Neuronal stem cell (in vitro differentiated cells): ENCODE measurements around the gene ERC1.

Experiments used
- DNase-seq: peaks from one replicate; pipeline ENCODE4 v3.0.0-alpha.2; 2013; ENCODE audit warnings: low spot score
- H2AFZ ChIP-seq: one replicate; pipeline ENCODE4 v1.6.1; 2013; ENCODE audit warnings: mild to moderate bottlenecking, low read length, inconsistent platforms
- H2AK5ac ChIP-seq: 2 replicates; pipeline ENCODE4 v1.6.1; 2013; ENCODE audit warnings: low read depth, mild to moderate bottlenecking, inconsistent platforms, low read length, moderate library complexity, mixed read lengths
- H2BK120ac ChIP-seq: 2 replicates; pipeline ENCODE4 v1.6.1; 2013; ENCODE audit warnings: low read depth, mild to moderate bottlenecking, inconsistent platforms, low read length, moderate library complexity, mixed read lengths
- H2BK12ac ChIP-seq: one replicate; pipeline ENCODE4 v1.6.1; 2013; ENCODE audit warnings: low read length, inconsistent platforms
- H2BK15ac ChIP-seq: 2 replicates; pipeline ENCODE4 v1.6.1; 2013; ENCODE audit warnings: mild to moderate bottlenecking, low read length, inconsistent platforms, mixed read lengths
- H2BK5ac ChIP-seq: one replicate; pipeline ENCODE4 v1.6.1; 2013; ENCODE audit warnings: inconsistent platforms, mild to moderate bottlenecking, low read length, moderate library complexity
- H3K14ac ChIP-seq: one replicate; pipeline ENCODE4 v1.6.1; 2013; ENCODE audit warnings: low read length, inconsistent platforms
- H3K18ac ChIP-seq: 2 replicates; pipeline ENCODE4 v1.6.1; 2013; ENCODE audit warnings: low read length, inconsistent platforms
- H3K23ac ChIP-seq: 2 replicates; pipeline ENCODE4 v1.6.1; 2013; ENCODE audit warnings: low read depth, mild to moderate bottlenecking, mixed read lengths, low read length, inconsistent platforms; ENCODE audit not compliant: poor library complexity
- H3K27ac ChIP-seq: replicated peaks from 3 replicates; pipeline ENCODE4 v1.5.1; 2013; ENCODE audit warnings: low read length, inconsistent platforms
- H3K27me3 ChIP-seq, 3 experiments: 2 replicates each; pipeline ENCODE4 v1.6.1; 2013; ENCODE audit warnings: low read length in 3 of 3, mild to moderate bottlenecking in 2 of 3, inconsistent platforms in 1 of 3, low read depth in 1 of 3, mixed read lengths in 1 of 3, moderate library complexity in 1 of 3; ENCODE audit not compliant: control insufficient read depth in 3 of 3, insufficient read depth in 3 of 3
- H3K36me3 ChIP-seq, 2 donors: replicated peaks in 1 of 2; 2 replicates each; pipeline ENCODE4 v1.6.1; 2013; ENCODE audit warnings: low read length in 2 of 2; ENCODE audit not compliant: control insufficient read depth in 2 of 2, insufficient read depth in 2 of 2
- H3K4ac ChIP-seq: 2 replicates; pipeline ENCODE4 v1.6.1; 2013; ENCODE audit warnings: inconsistent platforms, mild to moderate bottlenecking, low read length, moderate library complexity
- H3K4me1 ChIP-seq, 2 donors: 1 replicate in 1 of 2; 2 replicates in 1 of 2; pipeline ENCODE4 v1.6.1; 2013; ENCODE audit warnings: low read length in 2 of 2, low read depth in 1 of 2; ENCODE audit not compliant: control insufficient read depth in 2 of 2, insufficient read depth in 1 of 2
- H3K4me2 ChIP-seq: one replicate; pipeline ENCODE4 v1.6.1; 2013; ENCODE audit warnings: mild to moderate bottlenecking, low read length, inconsistent platforms; ENCODE audit not compliant: insufficient read depth, poor library complexity, severe bottlenecking
- H3K4me3 ChIP-seq, 2 donors: 2 replicates each; pipeline ENCODE4 v1.5.1; 2013; ENCODE audit warnings: low read length in 2 of 2, mild to moderate bottlenecking in 2 of 2, inconsistent platforms in 1 of 2, moderate library complexity in 1 of 2
- H3K79me1 ChIP-seq: one replicate; pipeline ENCODE4 v1.6.1; 2013; ENCODE audit warnings: low read depth, mild to moderate bottlenecking, inconsistent platforms, low read length, moderate library complexity
- H3K9ac ChIP-seq: one replicate; pipeline ENCODE4 v1.6.1; 2013; ENCODE audit warnings: mild to moderate bottlenecking, low read depth, low read length, inconsistent platforms; ENCODE audit not compliant: poor library complexity
- H3K9me3 ChIP-seq, 2 donors: replicated peaks in 1 of 2; 2 replicates each; pipeline versions ENCODE3 to v1.6.1; 2013; ENCODE audit warnings: low read length in 2 of 2, mild to moderate bottlenecking in 2 of 2, inconsistent platforms in 1 of 2, low read depth in 1 of 2, mixed read lengths in 1 of 2, moderate library complexity in 1 of 2; ENCODE audit not compliant: control insufficient read depth in 2 of 2, insufficient read depth in 1 of 2
- H4K8ac ChIP-seq: one replicate; pipeline ENCODE4 v1.6.1; 2013; ENCODE audit warnings: low read depth, mild to moderate bottlenecking, inconsistent platforms, low read length, moderate library complexity
- H4K91ac ChIP-seq: one replicate; pipeline ENCODE4 v1.6.1; 2013; ENCODE audit warnings: low read length, low read depth, mild to moderate bottlenecking, inconsistent platforms; ENCODE audit not compliant: poor library complexity
- WGBS, 2 donors: extraction: QIAGEN DNeasy Blood & Tissue Kit; methylation state at CpG; one replicate each; pipeline ENCODE4 v1.1.7; 2013; ENCODE audit warnings: missing lambda C conversion rate in 2 of 2, mixed read lengths in 1 of 2; ENCODE audit not compliant: insufficient read length in 2 of 2, insufficient replicate concordance in 1 of 2; ENCODE audit errors: extremely low coverage in 2 of 2; 5-methylcytosine and 5-hydroxymethylcytosine counted together

ERC1 gene

DNA sequence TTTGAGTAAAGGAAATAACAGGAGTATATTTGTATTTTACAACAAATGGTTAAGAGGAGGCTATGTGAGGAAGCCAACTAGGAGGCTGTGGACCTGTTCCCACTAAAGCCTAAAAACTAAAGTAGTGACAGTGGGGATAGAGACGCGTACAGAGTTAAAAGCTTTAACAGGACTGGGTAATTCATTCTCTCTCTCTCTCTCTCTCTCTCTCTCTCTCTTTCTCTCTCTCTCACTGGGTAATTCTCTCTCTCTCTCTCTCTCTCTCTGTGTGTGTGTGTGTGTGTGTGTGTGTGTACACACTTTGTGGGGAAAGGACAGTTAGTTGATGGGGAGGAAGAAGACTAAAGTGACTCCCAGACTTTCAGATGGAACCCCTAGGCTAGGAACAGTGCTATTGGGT is 16.3 kb downstream of the ERC1 start:
- no peak overlapping the region for H3K14ac ChIP-seq
- H3K4me2 ChIP-seq = no peak overlapping the region
- no peaks in the 10 kb centered on the region for H3K79me1 ChIP-seq
- H3K9me3 ChIP-seq = no peaks in the 10 kb centered on the region
- no peak overlapping the region for H3K27ac ChIP-seq
- H3K4me1 ChIP-seq = peaks cover 2 to 9% of the 10 kb centered on the region in 2 donors
- H2BK120ac ChIP-seq = no peak overlapping the region
- no peak overlapping the region for H2AK5ac ChIP-seq
- no peak overlapping the region for H3K18ac ChIP-seq
- H2BK5ac ChIP-seq = no peak overlapping the region
- no peaks in the 10 kb centered on the region for H3K36me3 ChIP-seq
- no peak overlapping the region for H2AFZ ChIP-seq
- H4K8ac ChIP-seq = no peak overlapping the region
- H2BK12ac ChIP-seq = no peak overlapping the region
- WGBS, 2 donors = no CpG with 5 or more reads among the region's 2 CpGs
- H2BK15ac ChIP-seq = no peak overlapping the region
- DNase-seq = no peak
- no peak overlapping the region for H3K4me3 ChIP-seq
- H4K91ac ChIP-seq = no peak overlapping the region
- no peak overlapping the region for H3K23ac ChIP-seq
- no peaks in the 10 kb centered on the region for H3K27me3 ChIP-seq
- H3K9ac ChIP-seq = no peak overlapping the region
- H3K4ac ChIP-seq = no peak overlapping the region

DNA sequence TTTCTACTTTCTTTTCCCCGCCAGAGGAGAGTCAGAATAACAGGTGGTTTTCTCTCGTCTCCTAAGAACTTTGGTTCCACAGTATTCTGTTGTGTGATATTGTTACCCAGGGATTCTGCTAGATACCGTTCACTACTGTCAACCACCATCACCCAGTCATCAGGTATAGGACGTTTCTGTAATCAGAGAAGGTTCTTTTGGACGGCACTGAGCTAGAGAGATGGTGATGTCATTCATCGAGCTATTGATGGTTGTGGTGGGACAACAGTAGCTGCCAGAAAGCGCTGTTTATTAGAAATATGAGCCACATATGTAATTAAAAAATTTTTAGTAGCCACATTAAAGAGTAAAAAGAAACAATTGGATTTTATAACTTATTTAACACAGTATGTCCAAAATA is 17.0 kb downstream of the ERC1 start:
- no peaks in the 10 kb centered on the region for H3K79me1 ChIP-seq
- H4K8ac ChIP-seq = no peak overlapping the region
- H3K18ac ChIP-seq = no peak overlapping the region
- H2BK120ac ChIP-seq = no peak overlapping the region
- H2BK5ac ChIP-seq = no peak overlapping the region
- peaks cover 2 to 9% of the 10 kb centered on the region in 2 donors for H3K4me1 ChIP-seq
- H2BK12ac ChIP-seq = no peak overlapping the region
- H3K14ac ChIP-seq = no peak overlapping the region
- DNase-seq = no peak
- no CpG with 5 or more reads among the region's 7 CpGs for WGBS, 2 donors
- H4K91ac ChIP-seq = no peak overlapping the region
- no peaks in the 10 kb centered on the region for H3K27me3 ChIP-seq
- no peak overlapping the region for H3K9ac ChIP-seq
- no peak overlapping the region for H3K23ac ChIP-seq
- no peak overlapping the region for H3K27ac ChIP-seq
- no peak overlapping the region for H3K4me3 ChIP-seq
- H2BK15ac ChIP-seq = no peak overlapping the region
- no peak overlapping the region for H3K4ac ChIP-seq
- no peaks in the 10 kb centered on the region for H3K9me3 ChIP-seq
- H2AFZ ChIP-seq = no peak overlapping the region
- H3K36me3 ChIP-seq = no peaks in the 10 kb centered on the region
- H3K4me2 ChIP-seq = no peak overlapping the region
- H2AK5ac ChIP-seq = no peak overlapping the region

DNA sequence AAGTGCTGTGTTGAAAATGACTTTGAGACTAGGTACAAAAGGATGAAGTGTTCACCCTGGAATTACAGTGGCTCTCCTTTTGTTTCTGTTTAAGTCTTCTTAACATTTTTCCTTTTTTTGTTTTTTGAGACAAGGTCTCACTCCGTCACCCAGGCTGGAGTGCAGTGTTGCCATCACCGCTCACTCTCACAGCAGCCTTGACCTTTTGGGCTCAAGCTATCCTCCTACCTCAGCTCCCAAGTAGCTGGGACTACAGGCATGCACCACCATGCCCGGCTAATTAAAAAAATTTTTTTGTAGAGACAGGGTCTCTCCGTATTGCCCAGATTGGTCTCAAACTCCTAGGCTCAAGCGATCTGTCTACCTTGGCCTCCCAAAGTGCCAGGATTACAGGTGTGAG is 20.1 kb downstream of the ERC1 start:
- Histone ChIP-seq H2BK12ac (no peak overlapping the region), H3K9me3 (no peaks in the 10 kb centered on the region), H3K4me3 (no peak overlapping the region), H3K27me3 (no peaks in the 10 kb centered on the region), H2AK5ac (no peak overlapping the region), H4K8ac (no peak overlapping the region), H3K23ac (no peak overlapping the region), H2AFZ (no peak overlapping the region), H3K27ac (no peak overlapping the region), H2BK15ac (no peak overlapping the region), H3K79me1 (no peaks in the 10 kb centered on the region), H3K4ac (no peak overlapping the region), H2BK5ac (no peak overlapping the region), H3K4me1 (no peaks in the 10 kb centered on the region), H3K9ac (no peak overlapping the region), H3K14ac (no peak overlapping the region), H3K18ac (no peak overlapping the region), H3K4me2 (no peak overlapping the region), H2BK120ac (no peak overlapping the region), H3K36me3 (no peaks in the 10 kb centered on the region), H4K91ac (no peak overlapping the region)
- WGBS, 2 donors = no CpG with 5 or more reads among the region's 5 CpGs
- no peak for DNase-seq

DNA sequence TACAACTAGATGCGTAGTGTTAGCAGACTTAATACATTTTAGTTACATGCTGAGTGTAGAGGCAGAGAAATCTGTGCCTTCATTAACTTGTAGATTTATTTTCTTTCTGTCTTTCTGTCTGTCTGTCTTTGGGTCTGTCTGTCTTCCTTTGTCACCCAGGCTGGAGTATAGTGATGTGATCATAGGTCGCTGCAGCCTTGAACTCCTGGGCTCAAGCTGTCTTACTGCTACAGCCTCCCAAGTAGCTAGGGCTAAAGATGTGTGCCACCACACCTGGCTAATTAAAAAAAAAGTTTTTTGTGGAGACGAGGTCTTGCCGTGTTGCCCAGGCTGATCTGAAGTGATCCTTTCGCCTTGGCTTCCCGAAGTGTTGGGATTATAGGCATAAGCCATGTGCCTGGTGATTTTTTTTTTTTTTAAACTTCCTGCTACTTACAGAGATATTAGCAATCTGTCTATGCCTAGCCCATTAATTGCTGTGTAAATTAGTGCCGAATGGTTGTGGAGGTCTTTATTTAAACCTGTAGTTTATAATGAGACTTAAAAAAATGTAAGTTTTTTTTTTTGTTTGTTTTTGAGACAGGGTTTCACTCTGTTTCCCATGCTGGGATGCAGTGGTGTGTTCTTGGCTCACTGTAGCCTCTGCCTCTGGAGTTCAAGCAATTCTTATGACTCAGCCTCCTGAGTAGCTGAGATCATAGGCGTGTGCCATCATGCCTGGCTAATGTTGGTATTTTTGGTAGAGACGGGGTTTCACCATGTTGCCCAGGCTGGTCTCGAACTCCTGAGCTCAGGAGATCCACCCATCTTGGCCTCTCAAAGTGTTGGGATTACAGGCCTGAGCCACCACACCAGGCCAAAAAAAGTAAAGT is 22.8 kb downstream of the ERC1 start:
- no peak overlapping the region for H2BK15ac ChIP-seq
- H3K27ac ChIP-seq = no peak overlapping the region
- no peak overlapping the region for H2BK12ac ChIP-seq
- no peaks in the 10 kb centered on the region for H3K4me1 ChIP-seq
- H2AFZ ChIP-seq = no peak overlapping the region
- DNase-seq = no peak
- H4K8ac ChIP-seq = no peak overlapping the region
- no CpG with 5 or more reads among the region's 10 CpGs for WGBS, 2 donors
- no peak overlapping the region for H3K4me2 ChIP-seq
- no peak overlapping the region for H3K18ac ChIP-seq
- no peak overlapping the region for H3K14ac ChIP-seq
- H3K9me3 ChIP-seq = no peaks in the 10 kb centered on the region
- no peak overlapping the region for H3K9ac ChIP-seq
- no peak overlapping the region for H2BK5ac ChIP-seq
- no peak overlapping the region for H3K4ac ChIP-seq
- no peak overlapping the region for H3K23ac ChIP-seq
- H3K4me3 ChIP-seq = no peak overlapping the region
- no peak overlapping the region for H2AK5ac ChIP-seq
- H4K91ac ChIP-seq = no peak overlapping the region
- H3K79me1 ChIP-seq = no peaks in the 10 kb centered on the region
- H3K27me3 ChIP-seq = no peaks in the 10 kb centered on the region
- no peaks in the 10 kb centered on the region for H3K36me3 ChIP-seq
- no peak overlapping the region for H2BK120ac ChIP-seq
